GM12878 (cell line): Measurements from ENCODE around the gene PDGFA. TPM values are rescaled to one million over a fixed set of nuclear protein-coding genes. Genes with fewer than 3 reads are reported as not detected.

Experiments used
- ATAC-seq: fragments of 200-7000 bp; cut with Tn5 transposase; 3 replicates; pipeline ENCODE4 v1.9.1; 2020; ENCODE audit warnings: mild to moderate bottlenecking, moderate library complexity
- BruUV-seq: library from RNA; stranded (reverse); fragments of 400-500 nt; replicated peaks from 2 replicates; lab custom pipeline; 2021; lab: Mats Ljungman, UMichigan
- CTCF ChIA-PET: fragments of 300-600 bp; sonication (Branson Sonifier 250); formaldehyde crosslinking; extraction: SDS; loops from one replicate; lab custom pipeline; 2021; ENCODE audit warnings: inconsistent platforms; lab: Yijun Ruan, JAX
- POLR2A ChIA-PET: fragments of 350-600 bp; formaldehyde crosslinking; extraction: SDS; loops from one replicate; lab custom pipeline; 2021; ENCODE audit warnings: inconsistent platforms; lab: Charles Lee
- RAD21 ChIA-PET: fragments of 300-600 bp; sonication (Branson Sonifier 250); formaldehyde crosslinking; loops from one replicate; lab custom pipeline; 2023; ENCODE audit warnings: antibody characterized with exemption; ENCODE audit not compliant: unreplicated experiment; lab: Charles Lee
- SMC1A ChIA-PET: fragments of 300-600 bp; sonication (Branson Sonifier 250); formaldehyde crosslinking; loops from one replicate; lab custom pipeline; 2023; ENCODE audit not compliant: unreplicated experiment, uncharacterized antibody; lab: Charles Lee
- DNase-seq: peaks from one replicate; pipeline ENCODE4 v3.0.0-alpha.2; 2011; ENCODE audit warnings: low read depth, low spot score
- FAIRE-seq: peaks from 3 replicates; lab custom pipeline; 2011; peaks lifted over from hg19 to GRCh38; lab: Jason Lieb, UNC
- H2AFZ ChIP-seq: 2 replicates; pipeline ENCODE4 v1.6.0; 2011; ENCODE audit warnings: low read depth, low read length, control low read depth; ENCODE audit not compliant: control insufficient read depth
- H3K27ac ChIP-seq: 2 replicates; pipeline ENCODE4 v1.5.1; 2011; ENCODE audit warnings: control low read depth; ENCODE audit not compliant: control insufficient read depth, insufficient read depth
- H3K27me3 ChIP-seq, 2 experiments: replicated peaks in 1 of 2; 2 replicates each; pipeline versions ENCODE4 v1.6.0 to v1.6.1; 2011; ENCODE audit warnings: low read length in 1 of 2; ENCODE audit not compliant: control insufficient read depth in 2 of 2, insufficient read depth in 2 of 2
- H3K36me3 ChIP-seq, 2 experiments: 2 replicates each; pipeline ENCODE4 v1.5.1; 2011; ENCODE audit warnings: low read length in 1 of 2; ENCODE audit not compliant: control insufficient read depth in 2 of 2, insufficient read depth in 2 of 2
- H3K4me1 ChIP-seq: 2 replicates; pipeline ENCODE4 v1.6.1; 2011; ENCODE audit warnings: mild to moderate bottlenecking, low read length, moderate library complexity, mixed read lengths; ENCODE audit not compliant: control insufficient read depth, insufficient read depth
- H3K4me2 ChIP-seq: 2 replicates; pipeline ENCODE4 v1.6.0; 2011; ENCODE audit warnings: control low read depth; ENCODE audit not compliant: control insufficient read depth, insufficient read depth
- H3K4me3 ChIP-seq: fragments of 200-600 bp; sonication (generic); 2 replicates; pipeline ENCODE4 v1.5.1; 2016
- H3K79me2 ChIP-seq: 2 replicates; pipeline ENCODE4 v1.6.0; 2011; ENCODE audit warnings: low read length; ENCODE audit not compliant: control insufficient read depth, insufficient read depth
- H3K9ac ChIP-seq: 2 replicates; pipeline ENCODE4 v1.8.0; 2011; ENCODE audit warnings: low read length, control low read depth, mixed read lengths; ENCODE audit not compliant: control insufficient read depth, insufficient read depth
- H3K9me3 ChIP-seq: replicated peaks from 3 replicates; pipeline ENCODE4 v1.5.1; 2011; ENCODE audit warnings: mild to moderate bottlenecking, low read length; ENCODE audit not compliant: control insufficient read depth, insufficient read depth
- H4K20me1 ChIP-seq: 2 replicates; pipeline ENCODE4 v1.6.0; 2011; ENCODE audit not compliant: control insufficient read depth, insufficient read depth
- ATF7 ChIP-seq: fragments of 450-650 bp; IDR thresholded peaks from 2 replicates; pipeline ENCODE4 v1.6.1; 2016; ENCODE audit warnings: low read depth, mild to moderate bottlenecking
- EP300 ChIP-seq, 2 experiments: fragments of 150-350 bp in 1 of 2; IDR thresholded peaks; 2 replicates each; pipeline ENCODE4 v1.6.1; 2011 to 2012; ENCODE audit warnings: low read depth in 2 of 2, low read length in 2 of 2, borderline replicate concordance in 1 of 2, improper control_type of control experiment in 1 of 2, inconsistent platforms in 1 of 2; ENCODE audit not compliant: control insufficient read depth in 1 of 2
- IKZF2 ChIP-seq, 2 experiments: fragments of 450-650 bp; IDR thresholded peaks; 2 replicates each; pipeline ENCODE4 v1.6.1; 2017; ENCODE audit warnings: mild to moderate bottlenecking in 2 of 2, moderate library complexity in 2 of 2
- NFIC ChIP-seq: IDR thresholded peaks from 2 replicates; pipeline ENCODE4 v1.6.1; 2012; ENCODE audit warnings: low read depth, mild to moderate bottlenecking, inconsistent platforms, low read length, moderate library complexity
- POLR2A ChIP-seq: IDR thresholded peaks from 2 replicates; pipeline ENCODE4 v1.6.1; 2011; ENCODE audit warnings: low read depth, mild to moderate bottlenecking, low read length
- RFX5 ChIP-seq: IDR thresholded peaks from 2 replicates; pipeline ENCODE4 v1.6.1; 2011; ENCODE audit warnings: low read depth, low read length, improper control_type of control experiment
- SMARCA5 ChIP-seq: fragments of 450-650 bp; IDR thresholded peaks from 2 replicates; pipeline ENCODE4 v1.6.1; 2017; ENCODE audit warnings: mild to moderate bottlenecking
- SPI1 ChIP-seq: IDR thresholded peaks from 2 replicates; pipeline ENCODE4 v1.6.1; 2011; ENCODE audit warnings: low read depth, mild to moderate bottlenecking, low read length, moderate library complexity, borderline replicate concordance; ENCODE audit not compliant: insufficient read depth
- ZNF24 ChIP-seq: fragments of 450-650 bp; IDR thresholded peaks from 2 replicates; pipeline ENCODE4 v1.6.1; 2017; ENCODE audit warnings: antibody characterized with exemption, mild to moderate bottlenecking
- WGBS: methylation state at CpG from one replicate; pipeline ENCODE4 v1.1.6; 2016; ENCODE audit warnings: low lambda C conversion rate; ENCODE audit not compliant: insufficient replicate concordance, insufficient coverage; ENCODE audit errors: missing lambda C conversion rate; 5-methylcytosine and 5-hydroxymethylcytosine counted together
- in situ Hi-C: fragments of 300-500 bp; cut with MboI; formaldehyde crosslinking; loops from 9 replicates; pipeline ENCODE4 v1.14.3; 2018; ENCODE audit warnings: mixed read lengths
- intact Hi-C: fragments of 100-400 bp; cut with micrococcal nuclease; formaldehyde crosslinking; loops from one replicate; pipeline ENCODE4 v1.14.2; 2022; ENCODE audit not compliant: unreplicated experiment
- polyA plus RNA-seq, 11 experiments: library from polyadenylated mRNA; depleted of rRNA in 4 of 11; unstranded in 6 of 11; stranded (reverse) in 5 of 11; fragments of >200 nt; fragmentation: Nextera tagmentation in 4 of 11; fragmentation: Illumina TruSeq in 1 of 11; extraction: Ambion mirVana in 4 of 11; extraction: Trizol in 1 of 11; gene quantifications; 1 replicate in 1 of 11; 2 replicates in 10 of 11; pipeline versions ENCODE4 v1.2.1 to v1.2.3, GENCODE V29; 2011 to 2016; ENCODE audit warnings: inconsistent platforms in 2 of 11, missing spikeins in 2 of 11, low read depth in 1 of 11
- total RNA-seq, 4 experiments: library from RNA; depleted of rRNA in 3 of 4; stranded (reverse); fragments of >200 nt in 3 of 4; fragmentation: Illumina TruSeq in 1 of 4; extraction: Trizol in 1 of 4; gene quantifications; 2 replicates each; pipeline versions ENCODE4 v1.2.1 to v1.2.3, GENCODE V29; 2013 to 2021
- TF ChIP-seq, protein P1 (sequence below): fragments of 450-650 bp; IDR thresholded peaks from 2 replicates; pipeline ENCODE4 v1.6.1; 2018; ENCODE audit warnings: borderline replicate concordance, mild to moderate bottlenecking; ENCODE audit not compliant: partially characterized antibody
- TF ChIP-seq, protein P2 (sequence below): fragments of 450-650 bp; IDR thresholded peaks from 2 replicates; pipeline ENCODE4 v1.6.1; 2017; ENCODE audit warnings: low read depth, mild to moderate bottlenecking, moderate library complexity
- TF ChIP-seq, protein P3 (sequence below): IDR thresholded peaks from 2 replicates; pipeline ENCODE4 v1.6.1; 2012; ENCODE audit warnings: low read depth, low read length, improper control_type of control experiment

PDGFA gene
- total and polyA plus RNA-seq, 10 of the 15 experiments (the other 5 are each of a cell fraction or from before 2014, with no cell fraction given) = 2.5 to 10.0 (median 5.6) TPM

- TF ChIP-seq, protein P1, sequence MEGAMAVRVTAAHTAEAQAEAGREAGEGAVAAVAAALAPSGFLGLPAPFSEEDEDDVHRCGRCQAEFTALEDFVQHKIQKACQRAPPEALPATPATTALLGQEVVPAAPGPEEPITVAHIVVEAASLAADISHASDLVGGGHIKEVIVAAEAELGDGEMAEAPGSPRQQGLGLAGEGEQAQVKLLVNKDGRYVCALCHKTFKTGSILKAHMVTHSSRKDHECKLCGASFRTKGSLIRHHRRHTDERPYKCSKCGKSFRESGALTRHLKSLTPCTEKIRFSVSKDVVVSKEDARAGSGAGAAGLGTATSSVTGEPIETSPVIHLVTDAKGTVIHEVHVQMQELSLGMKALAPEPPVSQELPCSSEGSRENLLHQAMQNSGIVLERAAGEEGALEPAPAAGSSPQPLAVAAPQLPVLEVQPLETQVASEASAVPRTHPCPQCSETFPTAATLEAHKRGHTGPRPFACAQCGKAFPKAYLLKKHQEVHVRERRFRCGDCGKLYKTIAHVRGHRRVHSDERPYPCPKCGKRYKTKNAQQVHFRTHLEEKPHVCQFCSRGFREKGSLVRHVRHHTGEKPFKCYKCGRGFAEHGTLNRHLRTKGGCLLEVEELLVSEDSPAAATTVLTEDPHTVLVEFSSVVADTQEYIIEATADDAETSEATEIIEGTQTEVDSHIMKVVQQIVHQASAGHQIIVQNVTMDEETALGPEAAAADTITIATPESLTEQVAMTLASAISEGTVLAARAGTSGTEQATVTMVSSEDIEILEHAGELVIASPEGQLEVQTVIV = no peak
- no peak for TF ChIP-seq IKZF2 (IDR thresholded peaks at IDR 0.05)
- TF ChIP-seq SPI1 = no peak
- no peak for TF ChIP-seq NFIC
- TF ChIP-seq, protein P2, sequence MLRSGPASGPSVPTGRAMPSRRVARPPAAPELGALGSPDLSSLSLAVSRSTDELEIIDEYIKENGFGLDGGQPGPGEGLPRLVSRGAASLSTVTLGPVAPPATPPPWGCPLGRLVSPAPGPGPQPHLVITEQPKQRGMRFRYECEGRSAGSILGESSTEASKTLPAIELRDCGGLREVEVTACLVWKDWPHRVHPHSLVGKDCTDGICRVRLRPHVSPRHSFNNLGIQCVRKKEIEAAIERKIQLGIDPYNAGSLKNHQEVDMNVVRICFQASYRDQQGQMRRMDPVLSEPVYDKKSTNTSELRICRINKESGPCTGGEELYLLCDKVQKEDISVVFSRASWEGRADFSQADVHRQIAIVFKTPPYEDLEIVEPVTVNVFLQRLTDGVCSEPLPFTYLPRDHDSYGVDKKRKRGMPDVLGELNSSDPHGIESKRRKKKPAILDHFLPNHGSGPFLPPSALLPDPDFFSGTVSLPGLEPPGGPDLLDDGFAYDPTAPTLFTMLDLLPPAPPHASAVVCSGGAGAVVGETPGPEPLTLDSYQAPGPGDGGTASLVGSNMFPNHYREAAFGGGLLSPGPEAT = no peak
- TF ChIP-seq ATF7 = no peak
- TF ChIP-seq SMARCA5 = no peak
- no peak for TF ChIP-seq EP300 (IDR thresholded peaks at IDR 0.05; ENCODE audit: borderline replicate concordance in 1 of 2, control insufficient read depth in 1 of 2, low read depth in 2 of 2, low read length in 2 of 2)
- no peak for TF ChIP-seq RFX5
- no peak for TF ChIP-seq POLR2A
- TF ChIP-seq ZNF24 = no peak
- TF ChIP-seq, protein P3, sequence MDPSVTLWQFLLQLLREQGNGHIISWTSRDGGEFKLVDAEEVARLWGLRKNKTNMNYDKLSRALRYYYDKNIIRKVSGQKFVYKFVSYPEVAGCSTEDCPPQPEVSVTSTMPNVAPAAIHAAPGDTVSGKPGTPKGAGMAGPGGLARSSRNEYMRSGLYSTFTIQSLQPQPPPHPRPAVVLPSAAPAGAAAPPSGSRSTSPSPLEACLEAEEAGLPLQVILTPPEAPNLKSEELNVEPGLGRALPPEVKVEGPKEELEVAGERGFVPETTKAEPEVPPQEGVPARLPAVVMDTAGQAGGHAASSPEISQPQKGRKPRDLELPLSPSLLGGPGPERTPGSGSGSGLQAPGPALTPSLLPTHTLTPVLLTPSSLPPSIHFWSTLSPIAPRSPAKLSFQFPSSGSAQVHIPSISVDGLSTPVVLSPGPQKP = no peak
- ATAC-seq (no peak), DNase-seq (no peak), FAIRE-seq (no peak)
- Histone ChIP-seq H3K9me3 (peaks cover 2% of the 10 kb centered on the region; the same call in 1 of the 3 replicates), H3K79me2 (no peaks in the 10 kb centered on the region), H3K36me3 (no peaks in the 10 kb centered on the region), H3K9ac (no peak overlapping the region), H3K4me1 (no peaks in the 10 kb centered on the region), H3K4me3 (no peak overlapping the region), H4K20me1 (no peaks in the 10 kb centered on the region), H3K4me2 (no peak overlapping the region), H3K27me3 (no peaks in the 10 kb centered on the region), H3K27ac (no peak overlapping the region), H2AFZ (no peak overlapping the region)
- SMC1A ChIA-PET = no interaction called here
- no TSS peak for BruUV-seq
- intact Hi-C loops = no loop called here
- POLR2A ChIA-PET = no interaction called here
- RAD21 ChIA-PET = no interaction called here
- in situ Hi-C loops = no loop called here
- CTCF ChIA-PET = no interaction called here
- WGBS = 98% methylated on average over 12 of the region's 12 CpGs
These were observed 37.9 kb upstream of the PDGFA start for GRCh38 chr7:557558-557881.
